HepG2 (cell line): ENCODE data around the gene CERS5. TPM values are rescaled to one million over a fixed set of nuclear protein-coding genes. Genes with fewer than 3 reads are reported as not detected.

Source experiments
- ATF1 ChIP-seq: IDR thresholded peaks from 2 replicates; pipeline ENCODE4 v1.6.1; 2016; ENCODE audit warnings: mild to moderate bottlenecking, control low read depth
- ELF3 ChIP-seq: IDR thresholded peaks from 2 replicates; pipeline ENCODE4 v1.6.1; 2016; ENCODE audit warnings: missing genetic modification reagents, missing compliant biosample characterization
- KDM4B ChIP-seq: sonication (generic); formaldehyde crosslinking; IDR thresholded peaks from 2 replicates; pipeline ENCODE4 v1.4.0; 2020; ENCODE audit warnings: missing genetic modification reagents
- NKX3-1 ChIP-seq: sonication (generic); formaldehyde crosslinking; IDR thresholded peaks from 2 replicates; pipeline ENCODE4 v1.5.0; 2020; ENCODE audit warnings: missing genetic modification reagents
- NR0B2 ChIP-seq: sonication (generic); formaldehyde crosslinking; IDR thresholded peaks from 2 replicates; pipeline ENCODE4 v1.4.0; 2020; ENCODE audit warnings: mild to moderate bottlenecking, missing genetic modification reagents
- NR1H2 ChIP-seq: sonication (generic); formaldehyde crosslinking; IDR thresholded peaks from 2 replicates; pipeline ENCODE4 v1.8.1; 2022; ENCODE audit warnings: low read depth, missing genetic modification reagents, borderline replicate concordance
- NR3C1 ChIP-seq: sonication (generic); formaldehyde crosslinking; IDR thresholded peaks from 2 replicates; pipeline ENCODE4 v1.4.0; 2020; ENCODE audit warnings: missing genetic modification reagents
- ONECUT2 ChIP-seq: sonication (generic); formaldehyde crosslinking; IDR thresholded peaks from 2 replicates; pipeline ENCODE4 v1.4.0; 2020; ENCODE audit warnings: missing genetic modification reagents
- RNF219 ChIP-seq: sonication (generic); formaldehyde crosslinking; IDR thresholded peaks from 2 replicates; pipeline ENCODE4 v1.5.0; 2020; ENCODE audit warnings: mild to moderate bottlenecking, missing genetic modification reagents
- SALL1 ChIP-seq: sonication (generic); formaldehyde crosslinking; IDR thresholded peaks from 2 replicates; pipeline ENCODE4 v1.8.0; 2022; ENCODE audit warnings: mild to moderate bottlenecking, missing genetic modification reagents
- TARDBP ChIP-seq: sonication (generic); formaldehyde crosslinking; IDR thresholded peaks from 2 replicates; pipeline ENCODE4 v1.8.0; 2022; ENCODE audit warnings: mild to moderate bottlenecking, missing genetic modification reagents
- TEAD2 ChIP-seq: sonication (generic); formaldehyde crosslinking; IDR thresholded peaks from 2 replicates; pipeline ENCODE4 v1.9.0; 2021; ENCODE audit warnings: missing genetic modification reagents
- XBP1 ChIP-seq: sonication (generic); formaldehyde crosslinking; IDR thresholded peaks from 2 replicates; pipeline ENCODE4 v1.5.0; 2020; ENCODE audit warnings: missing genetic modification reagents
- ZBED4 ChIP-seq: sonication (generic); formaldehyde crosslinking; IDR thresholded peaks from 2 replicates; pipeline ENCODE4 v1.4.0; 2020; ENCODE audit warnings: missing genetic modification reagents, borderline replicate concordance
- ZFX ChIP-seq: sonication (generic); formaldehyde crosslinking; IDR thresholded peaks from 2 replicates; pipeline ENCODE4 v1.4.0; 2020; ENCODE audit warnings: mild to moderate bottlenecking, low read depth, missing genetic modification reagents, moderate library complexity
- ZNF34 ChIP-seq: sonication (generic); formaldehyde crosslinking; IDR thresholded peaks from 2 replicates; pipeline ENCODE4 v1.4.0; 2020; ENCODE audit warnings: mild to moderate bottlenecking, missing genetic modification reagents, borderline replicate concordance
- ZNF567 ChIP-seq: sonication (generic); formaldehyde crosslinking; IDR thresholded peaks from 2 replicates; pipeline ENCODE4 v1.8.1; 2023; ENCODE audit warnings: mild to moderate bottlenecking, missing genetic modification reagents, borderline replicate concordance
- ZNF569 ChIP-seq: sonication (generic); formaldehyde crosslinking; IDR thresholded peaks from 2 replicates; pipeline ENCODE4 v1.5.0; 2020; ENCODE audit warnings: mild to moderate bottlenecking, missing genetic modification reagents, moderate library complexity, borderline replicate concordance
- ZNF615 ChIP-seq: sonication (generic); formaldehyde crosslinking; IDR thresholded peaks from 2 replicates; pipeline ENCODE4 v1.5.0; 2020; ENCODE audit warnings: mild to moderate bottlenecking, missing genetic modification reagents, borderline replicate concordance
- ZSCAN9 ChIP-seq: IDR thresholded peaks from 2 replicates; pipeline ENCODE4 v1.6.1; 2016; ENCODE audit warnings: borderline replicate concordance
- polyA plus RNA-seq, 8 experiments: library from polyadenylated mRNA; depleted of rRNA in 3 of 8; stranded (reverse) in 7 of 8; unstranded in 1 of 8; fragments of >200 nt; fragmentation: Illumina TruSeq in 4 of 8; extraction: Trizol in 4 of 8; gene quantifications; 2 replicates each; pipeline versions ENCODE4 v1.2.1 to v1.2.3, GENCODE V29; 2011 to 2016; ENCODE audit warnings: low read depth in 4 of 8, missing spikeins in 1 of 8, mixed read lengths in 1 of 8; ENCODE audit not compliant: insufficient read depth in 1 of 8
- total RNA-seq, 5 experiments: library from RNA; depleted of rRNA; stranded (reverse); fragments of >200 nt; fragmentation: Illumina TruSeq; extraction: Trizol; gene quantifications; 2 replicates each; pipeline ENCODE4 v1.2.3, GENCODE V29; 2016; ENCODE audit warnings: low read depth in 1 of 5
- TF ChIP-seq, protein P1 (sequence below): sonication (generic); formaldehyde crosslinking; conservative IDR thresholded peaks from 2 replicates; pipeline ENCODE4 v1.8.0; 2022; ENCODE audit warnings: mild to moderate bottlenecking, moderate library complexity, missing genetic modification reagents
- TF ChIP-seq, protein P2 (sequence below): sonication (generic); formaldehyde crosslinking; IDR thresholded peaks from 2 replicates; pipeline ENCODE4 v1.9.0; 2021; ENCODE audit warnings: missing genetic modification reagents, mild to moderate bottlenecking, borderline replicate concordance

CERS5 gene
- total and polyA plus RNA-seq, 2 of the 13 experiments (the other 11 are each of a cell fraction or from before 2014, with no cell fraction given) = 22.3 to 48.8 TPM

DNA sequence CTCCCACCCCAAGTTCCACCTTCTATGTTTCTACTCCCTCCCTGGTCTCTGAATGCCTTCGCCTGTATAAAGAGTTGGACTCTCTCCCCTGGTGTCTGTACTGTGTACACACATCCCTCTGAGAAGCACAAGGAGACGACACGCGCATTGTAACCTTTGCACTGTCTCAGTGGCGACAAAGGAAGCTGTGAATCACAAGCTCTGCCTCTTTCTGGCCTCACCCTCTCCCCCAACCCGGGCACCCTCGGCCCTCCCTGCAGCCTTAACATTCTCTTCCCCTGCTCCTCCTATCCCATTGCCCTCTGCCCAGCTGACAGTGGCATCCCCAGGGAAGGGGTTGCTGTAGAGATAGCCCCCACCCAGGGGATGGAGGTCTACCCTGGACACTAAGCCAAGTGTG, 84.5 kb downstream of the CERS5 start (continued):
- TF ChIP-seq ZNF34 (CRISPR knock-in tag) (no peak), ONECUT2 (CRISPR knock-in tag) (no peak), ATF1 (CRISPR knock-in tag) (no peak), ZBED4 (CRISPR knock-in tag) (no peak; the same call in 1 of the 2 replicates), XBP1 (CRISPR knock-in tag) (no peak), TARDBP (CRISPR knock-in tag) (peak; percentile 35; the same call in 1 of the 2 replicates), RNF219 (CRISPR knock-in tag) (no peak), KDM4B (CRISPR knock-in tag) (no peak), NR3C1 (CRISPR knock-in tag) (no peak), NR0B2 (no peak), SALL1 (peak; percentile 74), ZFX (CRISPR knock-in tag) (peak; percentile 44; the same call in 1 of the 2 replicates), ZNF567 (CRISPR knock-in tag) (no peak), TEAD2 (CRISPR knock-in tag) (no peak), ZSCAN9 (peak; percentile 56; the same call in 1 of the 2 replicates), ZNF569 (CRISPR knock-in tag) (no peak), ZNF615 (CRISPR knock-in tag) (no peak), NKX3-1 (no peak), NR1H2 (CRISPR knock-in tag) (no peak), ELF3 (CRISPR knock-in tag) (peak; percentile 56)
- TF ChIP-seq, protein P1, sequence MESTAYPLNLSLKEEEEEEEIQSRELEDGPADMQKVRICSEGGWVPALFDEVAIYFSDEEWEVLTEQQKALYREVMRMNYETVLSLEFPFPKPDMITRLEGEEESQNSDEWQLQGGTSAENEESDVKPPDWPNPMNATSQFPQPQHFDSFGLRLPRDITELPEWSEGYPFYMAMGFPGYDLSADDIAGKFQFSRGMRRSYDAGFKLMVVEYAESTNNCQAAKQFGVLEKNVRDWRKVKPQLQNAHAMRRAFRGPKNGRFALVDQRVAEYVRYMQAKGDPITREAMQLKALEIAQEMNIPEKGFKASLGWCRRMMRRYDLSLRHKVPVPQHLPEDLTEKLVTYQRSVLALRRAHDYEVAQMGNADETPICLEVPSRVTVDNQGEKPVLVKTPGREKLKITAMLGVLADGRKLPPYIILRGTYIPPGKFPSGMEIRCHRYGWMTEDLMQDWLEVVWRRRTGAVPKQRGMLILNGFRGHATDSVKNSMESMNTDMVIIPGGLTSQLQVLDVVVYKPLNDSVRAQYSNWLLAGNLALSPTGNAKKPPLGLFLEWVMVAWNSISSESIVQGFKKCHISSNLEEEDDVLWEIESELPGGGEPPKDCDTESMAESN (CRISPR knock-in tag) = 0 out of 2 replicates have a peak, but pooled peaks have one; percentile 40
- TF ChIP-seq, protein P2, sequence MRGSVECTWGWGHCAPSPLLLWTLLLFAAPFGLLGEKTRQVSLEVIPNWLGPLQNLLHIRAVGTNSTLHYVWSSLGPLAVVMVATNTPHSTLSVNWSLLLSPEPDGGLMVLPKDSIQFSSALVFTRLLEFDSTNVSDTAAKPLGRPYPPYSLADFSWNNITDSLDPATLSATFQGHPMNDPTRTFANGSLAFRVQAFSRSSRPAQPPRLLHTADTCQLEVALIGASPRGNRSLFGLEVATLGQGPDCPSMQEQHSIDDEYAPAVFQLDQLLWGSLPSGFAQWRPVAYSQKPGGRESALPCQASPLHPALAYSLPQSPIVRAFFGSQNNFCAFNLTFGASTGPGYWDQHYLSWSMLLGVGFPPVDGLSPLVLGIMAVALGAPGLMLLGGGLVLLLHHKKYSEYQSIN (CRISPR knock-in tag) = no peak
